Rectal smooth muscle tissue (tissue), 1 donor: Measurements from ENCODE around the gene DDB1.

Experiments used
- H3K27ac ChIP-seq: one replicate; pipeline ENCODE4 v1.7.0; 2013; ENCODE audit warnings: low read depth, low read length, inconsistent platforms
- H3K27me3 ChIP-seq: one replicate; pipeline ENCODE4 v1.7.0; 2013; ENCODE audit warnings: low read length; ENCODE audit not compliant: control insufficient read depth, insufficient read depth
- H3K36me3 ChIP-seq: one replicate; pipeline ENCODE4 v1.7.0; 2013; ENCODE audit warnings: low read length; ENCODE audit not compliant: control insufficient read depth, insufficient read depth
- H3K4me1 ChIP-seq: one replicate; pipeline ENCODE4 v1.7.0; 2013; ENCODE audit warnings: low read length; ENCODE audit not compliant: control insufficient read depth, insufficient read depth
- H3K4me3 ChIP-seq: one replicate; pipeline ENCODE4 v1.7.0; 2013; ENCODE audit warnings: low read length
- H3K9ac ChIP-seq: one replicate; pipeline ENCODE4 v1.7.0; 2013; ENCODE audit warnings: low read length

The DDB1 gene

GRCh38 chr11:61278001-61278470 lies 54.9 kb downstream of the DDB1 start:
- Histone ChIP-seq H3K27me3 (no peaks in the 10 kb centered on the region), H3K4me1 (no peaks in the 10 kb centered on the region), H3K9ac (no peak overlapping the region), H3K4me3 (no peak overlapping the region), H3K36me3 (no peaks in the 10 kb centered on the region), H3K27ac (no peak overlapping the region)

- Histone ChIP-seq H3K4me1 (no peaks in the 10 kb centered on the region), H3K27ac (no peak overlapping the region), H3K9ac (no peak overlapping the region), H3K4me3 (no peak overlapping the region), H3K27me3 (no peaks in the 10 kb centered on the region), H3K36me3 (no peaks in the 10 kb centered on the region)
These were observed 55.5 kb downstream of the DDB1 start for GRCh38 chr11:61277186-61278000.

GRCh38 chr11:61275191-61275590 lies 57.7 kb downstream of the DDB1 start:
- no peak overlapping the region for H3K4me3 ChIP-seq
- H3K27me3 ChIP-seq = no peaks in the 10 kb centered on the region
- no peaks in the 10 kb centered on the region for H3K4me1 ChIP-seq
- no peak overlapping the region for H3K9ac ChIP-seq
- H3K27ac ChIP-seq = no peak overlapping the region
- no peaks in the 10 kb centered on the region for H3K36me3 ChIP-seq

- Histone ChIP-seq H3K27me3 (no peaks in the 10 kb centered on the region), H3K4me1 (no peaks in the 10 kb centered on the region), H3K27ac (no peak overlapping the region), H3K4me3 (no peak overlapping the region), H3K9ac (no peak overlapping the region), H3K36me3 (no peaks in the 10 kb centered on the region)
These were observed 58.8 kb downstream of the DDB1 start for GRCh38 chr11:61274084-61274483.

GRCh38 chr11:61273178-61274078 lies 59.5 kb downstream of the DDB1 start:
- Histone ChIP-seq H3K27ac (no peak overlapping the region), H3K4me1 (no peaks in the 10 kb centered on the region), H3K9ac (no peak overlapping the region), H3K36me3 (no peaks in the 10 kb centered on the region), H3K4me3 (no peak overlapping the region), H3K27me3 (no peaks in the 10 kb centered on the region)

GRCh38 chr11:61272731-61273130 lies 60.2 kb downstream of the DDB1 start:
- Histone ChIP-seq H3K27me3 (no peaks in the 10 kb centered on the region), H3K36me3 (no peaks in the 10 kb centered on the region), H3K4me3 (no peak overlapping the region), H3K4me1 (no peaks in the 10 kb centered on the region), H3K27ac (no peak overlapping the region), H3K9ac (no peak overlapping the region)

- H3K4me3 ChIP-seq = no peak overlapping the region
- no peak overlapping the region for H3K9ac ChIP-seq
- H3K27ac ChIP-seq = no peak overlapping the region
- no peaks in the 10 kb centered on the region for H3K4me1 ChIP-seq
- no peaks in the 10 kb centered on the region for H3K27me3 ChIP-seq
- no peaks in the 10 kb centered on the region for H3K36me3 ChIP-seq
These were observed 62.4 kb downstream of the DDB1 start for GRCh38 chr11:61270354-61271076.

- Histone ChIP-seq H3K4me3 (no peak overlapping the region), H3K4me1 (no peaks in the 10 kb centered on the region), H3K36me3 (no peaks in the 10 kb centered on the region), H3K27me3 (no peaks in the 10 kb centered on the region), H3K27ac (no peak overlapping the region), H3K9ac (no peak overlapping the region)
These were observed 64.2 kb downstream of the DDB1 start for GRCh38 chr11:61268588-61269250.

- Histone ChIP-seq H3K9ac (no peak overlapping the region), H3K27me3 (no peaks in the 10 kb centered on the region), H3K36me3 (no peaks in the 10 kb centered on the region), H3K27ac (no peak overlapping the region), H3K4me3 (no peak overlapping the region), H3K4me1 (no peaks in the 10 kb centered on the region)
These were observed 65.5 kb downstream of the DDB1 start for GRCh38 chr11:61267437-61267841.

GRCh38 chr11:61266602-61267001 lies 66.3 kb downstream of the DDB1 start:
- Histone ChIP-seq H3K4me3 (no peak overlapping the region), H3K4me1 (no peaks in the 10 kb centered on the region), H3K27ac (no peak overlapping the region), H3K36me3 (no peaks in the 10 kb centered on the region), H3K27me3 (no peaks in the 10 kb centered on the region), H3K9ac (no peak overlapping the region)

- no peaks in the 10 kb centered on the region for H3K27me3 ChIP-seq
- H3K36me3 ChIP-seq = no peaks in the 10 kb centered on the region
- no peaks in the 10 kb centered on the region for H3K4me1 ChIP-seq
- H3K4me3 ChIP-seq = no peak overlapping the region
- H3K9ac ChIP-seq = no peak overlapping the region
- H3K27ac ChIP-seq = no peak overlapping the region
These were observed 67.5 kb downstream of the DDB1 start for GRCh38 chr11:61265357-61265756.

GRCh38 chr11:61264795-61265194 lies 68.1 kb downstream of the DDB1 start:
- Histone ChIP-seq H3K27me3 (no peaks in the 10 kb centered on the region), H3K36me3 (no peaks in the 10 kb centered on the region), H3K9ac (no peak overlapping the region), H3K27ac (no peak overlapping the region), H3K4me1 (no peaks in the 10 kb centered on the region), H3K4me3 (no peak overlapping the region)
